ENCODE results near the gene MYH16. TPM values are rescaled to one million over a fixed set of nuclear protein-coding genes. Genes with fewer than 3 reads are reported as not detected.

MYH16 gene
- total RNA-seq, 1 donor = not detected

DNA sequence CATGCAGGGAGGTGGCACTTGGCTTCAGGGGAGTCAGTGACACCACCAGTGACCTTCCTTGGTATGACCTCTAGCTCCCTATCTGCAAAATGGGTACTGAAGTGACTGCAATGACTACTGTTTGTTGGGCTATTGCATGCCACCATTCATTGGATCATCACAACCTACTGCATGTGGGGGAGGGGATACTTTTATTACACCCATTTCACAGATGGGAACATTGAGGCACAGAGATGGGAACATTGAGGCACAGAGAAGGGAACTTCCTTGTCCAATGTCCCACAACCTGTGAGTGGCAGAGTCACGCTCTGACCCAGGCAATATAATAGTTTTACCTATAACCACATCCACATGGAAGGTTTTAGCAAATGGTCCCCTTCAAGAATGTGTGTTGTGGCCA is 12.2 kb upstream of the MYH16 start:
- TF ChIP-seq, protein P1, sequence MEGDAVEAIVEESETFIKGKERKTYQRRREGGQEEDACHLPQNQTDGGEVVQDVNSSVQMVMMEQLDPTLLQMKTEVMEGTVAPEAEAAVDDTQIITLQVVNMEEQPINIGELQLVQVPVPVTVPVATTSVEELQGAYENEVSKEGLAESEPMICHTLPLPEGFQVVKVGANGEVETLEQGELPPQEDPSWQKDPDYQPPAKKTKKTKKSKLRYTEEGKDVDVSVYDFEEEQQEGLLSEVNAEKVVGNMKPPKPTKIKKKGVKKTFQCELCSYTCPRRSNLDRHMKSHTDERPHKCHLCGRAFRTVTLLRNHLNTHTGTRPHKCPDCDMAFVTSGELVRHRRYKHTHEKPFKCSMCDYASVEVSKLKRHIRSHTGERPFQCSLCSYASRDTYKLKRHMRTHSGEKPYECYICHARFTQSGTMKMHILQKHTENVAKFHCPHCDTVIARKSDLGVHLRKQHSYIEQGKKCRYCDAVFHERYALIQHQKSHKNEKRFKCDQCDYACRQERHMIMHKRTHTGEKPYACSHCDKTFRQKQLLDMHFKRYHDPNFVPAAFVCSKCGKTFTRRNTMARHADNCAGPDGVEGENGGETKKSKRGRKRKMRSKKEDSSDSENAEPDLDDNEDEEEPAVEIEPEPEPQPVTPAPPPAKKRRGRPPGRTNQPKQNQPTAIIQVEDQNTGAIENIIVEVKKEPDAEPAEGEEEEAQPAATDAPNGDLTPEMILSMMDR (IDR thresholded peaks at IDR 0.05; ENCODE audit: insufficient read depth, low read depth, low read length) = no peak
- no peak overlapping the region for H3K4me3 ChIP-seq (ENCODE audit: low read depth, low read length)
- DNase-seq (ENCODE audit: low read depth) = no peak

DNA sequence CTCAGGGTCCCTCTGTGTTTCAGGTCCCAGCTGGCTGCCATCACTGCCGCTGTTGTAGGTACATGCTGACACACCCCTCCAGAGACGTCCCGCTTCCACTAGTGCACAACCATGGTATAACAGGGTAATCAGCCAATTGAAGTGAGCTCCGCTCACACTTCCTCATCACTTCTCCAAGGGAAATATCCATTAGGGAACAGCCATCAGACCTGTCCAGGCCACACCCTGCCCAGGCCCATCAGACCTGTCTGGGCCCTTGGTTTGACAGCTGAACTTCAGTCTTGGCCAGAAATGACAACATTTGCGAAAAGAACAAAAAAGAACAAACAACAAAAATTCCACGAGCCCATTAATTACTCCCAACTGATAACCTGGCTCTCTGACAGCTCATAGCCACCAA is 11.0 kb upstream of the MYH16 start:
- TF ChIP-seq, protein P1 (IDR thresholded peaks at IDR 0.05; ENCODE audit: insufficient read depth, low read depth, low read length) = no peak
- no peak for DNase-seq (ENCODE audit: low read depth)
- no peak overlapping the region for H3K4me3 ChIP-seq (ENCODE audit: low read depth, low read length)

DNA sequence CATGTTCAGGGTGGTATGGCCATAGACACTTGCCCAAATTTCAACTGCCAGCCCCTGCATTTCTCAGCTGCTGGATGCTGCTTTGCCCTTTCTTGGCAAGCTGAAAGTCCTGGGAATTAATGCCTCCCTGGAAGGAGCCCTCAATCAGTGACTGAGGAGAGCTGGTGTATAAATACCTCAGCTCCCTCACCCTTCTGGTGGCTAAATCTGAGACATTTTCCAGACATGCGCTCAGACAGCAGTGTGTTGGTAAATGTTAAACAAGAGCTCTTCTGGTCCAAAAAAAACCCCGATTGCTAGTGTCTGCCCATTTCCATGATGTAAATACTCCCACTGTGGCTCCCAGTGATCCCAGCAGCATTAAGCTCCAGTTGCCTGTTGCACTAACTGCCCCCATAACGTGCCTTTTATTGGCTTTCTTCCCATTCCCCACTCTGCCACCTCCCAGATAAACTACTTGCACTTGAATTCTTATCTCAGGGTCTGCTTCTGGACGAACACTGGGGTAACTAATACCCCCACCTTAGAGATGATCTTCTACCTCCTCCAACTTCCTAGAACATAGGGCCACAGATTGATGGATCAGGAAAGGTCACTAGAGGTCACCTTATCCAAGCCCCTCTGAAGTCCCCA is 6.7 kb upstream of the MYH16 start:
- H3K4me3 ChIP-seq (ENCODE audit: low read depth, low read length) = no peak overlapping the region
- no peak for DNase-seq (ENCODE audit: low read depth)
- TF ChIP-seq, protein P1 (IDR thresholded peaks at IDR 0.05; ENCODE audit: insufficient read depth, low read depth, low read length) = no peak

DNA sequence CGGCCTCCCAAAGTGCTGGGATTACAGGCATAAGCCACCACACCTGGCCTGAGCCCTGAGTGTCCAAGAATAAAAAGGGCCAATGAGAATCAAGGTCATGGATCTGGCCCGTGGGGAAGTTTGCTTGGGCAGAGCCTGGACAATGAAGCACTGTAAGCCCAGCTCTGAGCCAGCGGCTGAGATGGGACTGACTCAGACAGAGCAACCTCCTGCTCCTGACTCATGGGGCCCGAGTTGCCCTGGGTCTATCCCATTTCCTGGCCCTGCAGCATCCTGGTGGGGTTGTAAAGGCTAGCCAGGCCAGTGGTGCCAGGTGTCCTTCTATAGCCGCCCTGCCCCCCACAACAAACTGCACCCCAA is 5.2 kb upstream of the MYH16 start:
- peak; percentile 63 for DNase-seq (ENCODE audit: low read depth)
- no peak overlapping the region for H3K4me3 ChIP-seq (ENCODE audit: low read depth, low read length)
- TF ChIP-seq, protein P1 (IDR thresholded peaks at IDR 0.05; ENCODE audit: insufficient read depth, low read depth, low read length) = no peak

DNA sequence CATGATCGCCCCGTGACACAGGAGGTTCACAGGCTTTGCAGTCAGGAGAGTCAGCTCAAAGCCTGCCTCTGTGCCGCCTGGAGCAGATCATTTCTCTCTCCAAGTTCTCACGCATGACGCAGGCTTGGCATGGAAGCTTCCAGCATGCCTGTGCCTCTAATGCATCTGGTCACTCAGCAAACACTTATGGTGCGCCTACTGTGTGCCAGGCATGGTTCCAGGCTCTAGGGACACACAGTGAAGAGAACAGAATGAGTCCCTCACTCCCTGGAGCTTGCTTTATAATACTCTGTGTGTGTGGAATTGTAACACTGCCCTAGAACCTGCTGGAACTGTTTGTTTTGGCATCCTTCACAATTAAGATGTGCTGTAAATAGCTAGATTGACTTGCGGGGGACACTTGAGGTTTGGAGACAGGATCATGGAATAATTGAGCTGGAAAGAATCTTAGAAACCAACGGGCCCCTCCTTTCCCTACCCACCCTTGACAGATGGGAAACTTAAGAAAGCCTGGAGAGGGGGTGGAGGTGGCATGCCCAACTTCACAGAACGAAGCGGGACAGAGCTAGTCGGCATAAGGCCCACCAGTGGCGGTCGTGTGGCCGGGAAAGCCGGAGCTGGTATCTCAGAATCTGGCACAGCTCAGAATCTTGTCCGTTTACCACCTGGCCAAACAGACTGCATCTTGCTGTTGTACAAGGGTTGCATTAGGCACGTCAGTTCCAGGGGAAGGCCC is 4.6 kb upstream of the MYH16 start:
- no peak overlapping the region for H3K4me3 ChIP-seq (ENCODE audit: low read depth, low read length)
- TF ChIP-seq, protein P1 (IDR thresholded peaks at IDR 0.05; ENCODE audit: insufficient read depth, low read depth, low read length) = no peak
- no peak for DNase-seq (ENCODE audit: low read depth)

DNA sequence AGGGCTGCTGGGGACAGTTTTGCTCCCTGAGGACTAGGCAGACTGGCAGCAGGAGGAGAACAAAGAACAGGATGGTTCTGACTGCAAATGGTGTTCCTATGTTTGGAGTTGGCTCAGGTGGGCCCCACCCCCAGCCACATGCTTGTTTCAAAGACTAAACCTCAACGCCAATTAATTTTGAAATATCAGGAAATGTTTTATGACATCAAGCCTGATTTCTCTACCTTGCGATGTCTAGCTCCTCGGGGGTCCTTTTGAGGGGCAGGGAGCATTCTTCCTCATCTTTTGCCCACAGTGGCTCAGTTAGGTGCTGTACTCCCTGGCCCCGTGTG is 4.1 kb upstream of the MYH16 start:
- no peak overlapping the region for H3K4me3 ChIP-seq (ENCODE audit: low read depth, low read length)
- no peak for DNase-seq (ENCODE audit: low read depth)
- TF ChIP-seq, protein P1 (IDR thresholded peaks at IDR 0.05; ENCODE audit: insufficient read depth, low read depth, low read length) = no peak
